HG03095 (cell line): ENCODE measurements around the gene TACC2.

ENCODE experiments used
- ATAC-seq: cut with Tn5 transposase; IDR thresholded peaks from one replicate; pipeline ENCODE4 v1.9.1; 2021; ENCODE audit warnings: moderate library complexity; ENCODE audit not compliant: unreplicated experiment

Gene TACC2

DNA sequence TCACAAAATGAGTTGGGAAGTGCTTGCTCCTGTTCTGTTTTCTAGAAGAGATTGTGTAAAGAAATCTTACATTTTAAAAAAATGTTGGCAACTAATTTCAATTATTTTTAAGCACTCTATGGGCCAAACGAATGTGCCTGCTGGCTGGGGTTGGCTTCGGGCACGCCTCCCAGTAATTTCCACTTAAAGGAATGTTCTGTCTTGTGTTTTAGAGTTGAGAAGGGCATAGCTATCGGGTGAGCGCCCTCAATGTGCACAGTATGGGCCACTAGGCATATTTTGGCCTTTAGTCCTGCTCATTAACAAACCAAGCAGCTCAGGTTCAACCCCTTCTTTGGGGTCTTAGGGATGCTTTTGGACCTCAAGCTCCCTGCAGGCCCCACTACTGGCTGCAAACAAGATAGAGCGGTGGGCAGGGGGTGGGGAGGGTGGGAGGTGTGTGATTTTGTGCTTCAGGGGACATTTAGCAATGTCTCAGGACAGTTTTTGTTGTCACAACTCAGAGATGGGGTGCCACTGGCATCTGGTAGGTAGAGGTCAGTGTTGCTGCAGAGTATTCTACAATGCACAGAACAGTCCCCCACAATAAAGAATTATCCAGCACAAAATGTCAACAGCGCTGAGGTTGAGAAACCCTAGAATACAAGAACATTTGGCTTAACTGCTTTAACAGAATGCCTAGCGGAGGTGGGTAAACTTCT, 40.7 kb downstream of the TACC2 start:
- no peak for ATAC-seq

DNA sequence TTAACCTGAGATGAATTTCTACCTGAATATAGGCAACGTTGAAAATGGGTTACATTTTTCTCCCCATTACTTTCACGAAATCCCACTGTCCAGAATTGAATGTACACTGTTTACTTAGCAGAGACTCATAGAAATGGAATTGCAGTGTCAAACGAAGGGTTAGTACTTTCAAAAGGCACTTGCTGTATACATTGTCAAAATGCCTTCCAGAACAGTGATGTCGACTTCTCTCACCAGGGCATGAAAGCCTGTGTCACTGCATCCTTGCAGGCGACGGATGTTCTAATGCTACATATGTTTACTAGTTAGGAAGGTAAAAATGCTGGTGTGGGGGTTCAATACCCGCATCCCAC, 41.2 kb downstream of the TACC2 start:
- no peak for ATAC-seq

DNA sequence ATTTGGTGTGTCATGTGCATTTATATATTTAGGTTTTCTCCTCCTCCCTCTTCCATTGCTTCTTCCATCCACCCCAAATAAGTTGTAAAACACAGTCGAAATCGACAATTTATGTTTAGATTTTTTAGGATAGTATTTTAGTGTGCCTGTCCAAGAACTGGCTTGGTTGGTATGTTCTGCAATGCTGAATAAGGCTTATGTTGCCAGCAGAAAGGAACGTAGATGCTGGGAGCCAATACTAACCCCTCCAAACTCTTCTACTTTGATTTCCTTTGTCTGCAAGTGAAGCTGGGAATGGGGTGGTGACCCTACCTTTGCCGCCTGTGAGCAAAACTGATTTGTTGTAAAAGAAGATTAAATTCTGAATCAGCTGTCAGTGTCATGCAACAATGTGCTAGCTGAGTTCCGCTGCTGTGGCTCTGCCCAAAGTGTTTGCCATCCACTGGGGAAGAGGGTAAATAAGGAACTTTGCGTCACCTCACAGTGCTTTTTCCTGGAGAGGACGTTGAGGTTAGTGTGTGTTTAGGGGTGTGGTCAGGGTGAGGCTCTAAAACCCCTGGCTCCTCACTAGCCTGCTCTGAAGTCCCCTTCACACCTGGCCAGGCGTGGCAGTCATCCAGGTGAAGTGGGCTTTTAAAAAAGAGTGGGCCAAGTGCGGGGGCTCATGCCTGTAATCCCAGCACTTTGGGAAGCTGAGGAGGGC, 44.4 kb downstream of the TACC2 start:
- no peak for ATAC-seq

DNA sequence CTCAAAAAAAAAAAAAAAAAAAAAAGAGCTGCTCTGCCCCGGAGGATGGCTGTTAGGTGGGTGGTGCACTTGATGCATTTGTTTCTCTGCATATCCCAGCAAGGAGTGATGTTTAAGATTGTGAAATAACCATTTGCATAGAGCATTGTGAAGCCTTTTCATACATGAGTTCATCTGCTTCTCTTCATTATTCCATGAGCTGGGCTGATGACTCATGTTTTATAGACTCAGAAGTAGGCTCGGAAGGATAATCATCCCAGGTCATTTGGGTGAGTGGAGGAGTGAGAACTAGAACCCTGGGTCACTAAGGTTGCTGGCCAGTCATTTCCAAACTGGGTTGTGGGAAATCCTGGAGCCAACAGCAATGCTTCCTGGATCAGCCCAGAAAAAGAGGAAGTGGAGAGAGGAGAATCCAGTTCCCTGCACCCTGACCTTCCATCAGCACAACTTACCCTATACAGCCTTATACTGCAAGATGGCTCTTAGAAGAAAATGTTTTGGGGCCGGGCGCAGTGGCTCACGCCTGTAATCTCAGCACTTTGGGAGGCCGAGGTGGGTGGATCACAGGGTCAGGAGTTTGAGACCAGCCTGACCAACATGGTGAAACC, 45.3 kb downstream of the TACC2 start:
- ATAC-seq = no peak

DNA sequence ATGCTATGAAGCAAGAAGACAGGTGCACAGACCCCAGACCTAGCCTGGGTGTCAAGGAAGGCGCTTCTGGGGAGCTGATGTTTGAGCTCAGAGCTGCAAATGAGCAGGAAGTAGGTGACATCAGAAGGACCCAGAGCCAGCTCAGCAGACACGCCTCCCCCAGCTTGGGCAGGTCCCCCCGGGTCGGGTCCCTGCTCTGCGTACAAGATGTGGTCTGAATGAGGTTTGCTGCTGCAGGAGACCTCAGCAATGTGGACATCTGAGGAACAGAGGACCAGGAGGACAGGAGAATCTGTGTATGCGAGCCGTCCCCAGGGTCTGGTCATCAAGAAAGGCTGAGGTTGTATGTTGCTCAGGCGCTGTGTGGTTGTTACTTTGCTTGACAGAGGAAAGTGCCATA, 51.8 kb downstream of the TACC2 start:
- ATAC-seq = no peak

DNA sequence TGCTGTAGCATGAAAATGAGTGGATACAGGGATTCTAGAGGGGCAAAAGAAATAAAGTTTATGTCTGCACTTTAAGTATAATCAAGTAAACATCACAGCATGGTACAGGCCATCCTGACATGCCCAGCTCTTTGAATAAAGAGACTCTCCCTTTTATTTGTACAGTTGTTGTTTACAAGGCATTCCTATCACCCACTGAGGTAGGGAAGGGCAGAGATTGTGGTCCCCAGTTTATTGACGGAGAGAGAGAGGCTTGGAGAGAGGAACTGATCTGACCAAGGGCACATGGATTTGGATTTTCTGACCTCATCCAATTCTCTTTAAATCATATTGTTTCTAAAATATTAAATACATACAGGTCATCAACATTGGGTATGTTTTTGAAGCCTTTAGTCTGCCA, 53.9 kb downstream of the TACC2 start:
- ATAC-seq = no peak

DNA sequence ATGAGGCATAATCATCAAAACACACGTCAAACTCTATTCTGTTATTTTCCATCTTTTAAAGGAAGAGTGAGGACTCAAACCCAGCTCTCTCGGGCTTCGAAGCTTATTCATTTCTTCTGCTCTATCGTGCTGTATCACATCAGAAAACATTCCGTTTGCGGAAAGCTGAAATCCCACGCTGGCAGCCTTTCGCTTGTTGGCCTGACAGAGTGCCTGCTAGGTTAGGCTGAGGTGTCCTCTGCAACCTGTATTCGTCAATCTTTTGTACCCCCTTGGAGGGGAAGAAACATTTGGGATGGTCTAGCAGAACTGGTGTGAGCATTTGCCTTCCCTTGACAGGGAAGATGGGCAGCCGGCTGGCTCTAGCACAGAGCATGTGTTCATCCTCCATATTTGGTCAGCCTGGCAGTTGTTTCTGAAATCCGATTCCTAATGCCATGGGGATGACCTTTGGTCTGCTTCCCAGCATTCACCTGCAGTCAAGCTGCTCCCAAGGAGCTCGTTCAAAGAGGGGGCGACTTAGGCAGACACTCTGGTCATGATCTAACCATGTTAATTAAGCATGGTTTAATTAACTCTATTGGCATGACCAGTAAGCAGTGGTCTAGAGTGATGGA, 55.2 kb downstream of the TACC2 start:
- ATAC-seq = no peak

DNA sequence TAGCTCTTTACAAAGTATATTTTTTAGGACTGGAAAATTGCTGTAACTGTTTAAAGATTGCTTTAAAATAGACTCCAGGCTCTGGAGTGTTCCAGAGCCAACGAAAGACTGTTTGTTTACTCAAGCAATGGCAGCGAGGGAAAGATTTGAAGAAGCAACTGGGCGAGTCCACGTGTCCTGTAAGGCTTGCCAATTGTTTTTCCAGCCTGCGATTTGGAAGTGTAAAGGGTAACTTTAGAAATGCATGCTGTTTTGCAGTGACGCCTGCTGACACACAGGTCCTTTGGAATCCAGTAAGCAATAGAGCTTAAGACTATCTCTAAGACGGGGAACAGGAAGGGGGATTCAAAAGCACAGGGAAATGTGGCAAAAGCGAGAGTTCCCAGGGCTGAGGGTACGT, 55.8 kb downstream of the TACC2 start:
- ATAC-seq = no peak

DNA sequence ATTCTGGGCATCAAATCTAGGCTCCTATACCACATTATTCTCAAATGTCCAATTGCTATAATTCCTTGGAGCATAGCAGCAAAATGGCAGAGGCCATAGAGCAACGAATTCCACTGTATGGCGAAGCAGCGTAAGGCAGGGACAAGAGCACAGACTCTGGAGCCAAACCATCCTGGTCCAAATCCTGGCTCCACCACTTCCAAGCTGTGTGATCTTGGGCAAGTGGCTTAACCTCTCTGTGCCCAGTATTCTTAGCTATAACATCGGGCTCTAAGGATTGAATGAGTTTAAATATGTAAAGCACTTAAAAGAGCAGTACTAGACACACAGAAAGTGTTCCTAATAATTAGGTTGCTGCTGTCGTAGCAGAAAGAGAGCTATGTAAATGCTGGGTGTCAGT, 56.2 kb downstream of the TACC2 start:
- no peak for ATAC-seq

DNA sequence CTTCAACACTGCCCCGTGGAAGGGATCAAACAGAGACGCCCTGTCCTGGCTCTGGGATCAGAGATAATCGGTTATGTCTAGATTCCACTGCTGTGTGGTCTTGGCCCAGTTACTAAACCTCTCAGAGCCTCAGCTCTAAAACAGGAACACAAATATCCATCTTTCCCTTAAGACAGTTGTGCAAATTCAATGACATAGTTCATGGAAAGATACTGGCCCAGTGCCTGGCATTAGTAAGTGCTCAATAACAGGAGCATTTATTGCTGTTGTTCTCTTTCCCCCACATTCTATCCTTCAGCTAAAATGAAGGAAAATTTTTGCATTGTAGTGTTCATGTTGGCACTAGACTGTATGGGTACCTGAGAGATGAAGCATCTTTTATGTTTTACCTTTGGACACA, 58.6 kb downstream of the TACC2 start:
- no peak for ATAC-seq

DNA sequence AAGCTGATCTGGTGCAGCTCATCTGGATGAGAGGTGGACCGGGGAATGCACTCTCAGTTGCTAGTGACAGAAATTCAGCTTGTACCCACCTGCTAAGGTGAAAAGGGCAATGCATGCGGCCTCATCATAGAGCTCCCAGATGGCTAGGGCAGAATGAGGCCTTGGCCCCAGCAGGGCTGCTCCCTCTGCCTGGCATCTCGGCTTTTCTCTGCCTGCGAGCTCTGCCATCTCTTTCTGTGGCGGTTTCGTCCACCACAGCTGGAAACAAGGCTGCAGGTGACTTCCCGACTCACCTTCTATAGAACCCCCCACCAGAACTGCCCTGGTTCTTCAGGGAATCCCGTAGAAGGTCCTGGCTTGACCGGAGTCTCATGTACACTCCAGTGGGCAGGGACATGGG, 60.1 kb downstream of the TACC2 start:
- no peak for ATAC-seq

DNA sequence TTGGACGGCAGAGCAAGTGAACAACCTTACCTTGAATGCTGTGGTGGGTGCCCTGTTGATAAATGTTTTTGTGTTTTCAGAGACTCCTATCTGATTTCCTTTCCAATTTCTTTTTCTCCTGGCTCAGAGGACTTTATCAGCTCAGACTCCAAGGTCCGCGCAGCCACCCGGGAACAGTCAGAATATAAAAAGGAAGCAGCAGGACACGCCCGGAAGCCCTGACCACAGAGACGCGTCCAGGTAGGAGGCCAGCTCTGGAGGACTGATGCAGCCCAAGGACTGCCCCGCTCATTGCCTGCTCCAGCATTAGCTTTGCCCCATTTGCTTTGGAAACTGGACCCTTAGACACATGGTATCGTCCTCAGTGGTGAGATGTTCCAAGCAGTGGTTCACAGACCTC, 61.3 kb downstream of the TACC2 start:
- ATAC-seq = no peak

DNA sequence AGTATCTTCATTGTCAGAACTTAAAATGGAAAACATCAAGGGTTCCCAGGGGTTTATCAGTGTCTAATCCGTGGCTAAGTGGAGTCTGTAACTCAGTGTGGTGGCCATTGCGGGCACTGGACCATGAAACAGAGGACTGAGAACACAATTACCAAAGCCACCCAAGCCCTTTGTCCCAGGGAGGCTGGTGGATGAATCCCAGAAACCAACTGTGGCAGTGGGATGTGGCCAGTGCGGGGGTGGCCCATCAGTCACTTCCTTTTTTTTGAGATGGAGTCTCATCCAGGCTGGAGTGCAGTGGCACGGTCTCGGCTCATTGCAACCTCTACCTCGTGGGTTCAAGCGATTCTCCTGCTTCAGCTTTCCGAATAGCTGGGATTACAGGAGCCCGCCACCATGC, 61.8 kb downstream of the TACC2 start:
- ATAC-seq = no peak

DNA sequence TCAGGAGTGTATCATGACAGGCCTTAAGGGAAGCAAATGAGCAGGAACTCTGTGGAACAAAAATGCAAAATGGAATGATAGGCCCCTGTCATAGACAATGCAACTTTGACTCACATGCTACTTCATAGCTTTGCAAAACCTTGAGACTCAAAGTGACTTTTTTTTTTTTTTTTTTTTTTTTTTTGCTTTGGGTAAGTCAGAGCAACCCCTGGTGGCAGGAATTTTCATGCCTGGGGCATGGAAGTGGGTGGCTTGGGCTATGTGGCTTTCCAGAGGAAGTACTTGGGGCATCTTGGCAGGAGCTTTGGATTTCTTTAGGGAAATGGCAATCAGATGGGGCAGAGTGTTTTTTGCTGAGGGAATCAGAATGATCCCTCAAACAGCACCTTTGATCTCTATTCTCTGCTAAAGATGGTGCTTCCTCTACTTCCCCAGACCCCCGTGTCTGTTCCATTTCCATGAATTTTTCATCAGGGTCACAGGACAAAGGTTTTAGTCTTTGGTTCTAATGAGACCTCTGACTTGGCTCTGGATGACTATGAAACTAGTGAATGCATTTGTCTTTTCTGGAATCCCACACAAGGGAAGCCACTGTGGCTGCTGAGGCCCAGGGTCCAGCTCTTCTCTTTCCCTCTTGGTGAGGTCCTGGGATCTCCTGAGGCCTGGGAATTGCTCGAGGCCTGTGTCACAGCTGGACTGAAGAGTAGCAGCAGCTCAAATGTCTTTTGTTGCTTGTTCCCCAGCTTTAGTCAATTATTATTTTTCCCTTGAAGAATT, 62.8 kb downstream of the TACC2 start:
- no peak for ATAC-seq

DNA sequence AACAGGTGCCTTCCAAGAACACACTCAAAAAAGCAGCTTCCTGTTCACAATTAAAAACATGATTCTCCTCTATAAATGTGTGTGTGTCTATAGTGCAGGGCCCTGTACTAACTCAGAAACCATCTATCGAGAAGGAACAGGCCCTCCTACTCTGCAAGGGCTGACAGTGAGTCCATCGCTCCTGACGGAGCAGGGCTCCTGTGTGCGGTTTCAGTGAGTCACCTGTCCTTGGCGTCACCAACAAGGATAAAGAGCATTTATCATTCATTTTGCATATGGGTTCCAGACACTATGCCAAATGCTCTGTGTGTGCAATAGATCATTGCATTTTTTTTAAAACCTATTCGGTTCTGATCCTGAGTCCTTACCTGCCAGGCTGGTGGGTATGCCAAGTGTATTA, 63.7 kb downstream of the TACC2 start:
- no peak for ATAC-seq

DNA sequence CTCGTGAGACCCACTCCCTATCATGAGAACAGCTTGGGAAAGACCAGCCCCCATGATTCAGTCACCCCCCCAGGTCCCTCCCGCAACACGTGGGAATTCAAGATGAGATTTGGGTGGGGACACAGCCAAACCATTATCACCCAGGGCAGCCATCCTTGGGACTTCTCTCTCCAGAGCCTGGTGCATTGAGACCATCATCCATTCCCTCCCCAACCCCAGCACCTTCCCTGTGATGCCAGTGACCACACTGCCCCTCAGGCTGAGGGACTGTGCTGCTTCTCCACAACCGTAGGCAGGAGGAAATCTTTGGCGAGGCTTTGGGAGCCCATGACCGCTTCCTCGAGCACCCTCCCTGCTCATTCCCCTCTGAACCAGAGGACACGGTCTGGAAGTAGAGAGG, 64.4 kb downstream of the TACC2 start:
- no peak for ATAC-seq

DNA sequence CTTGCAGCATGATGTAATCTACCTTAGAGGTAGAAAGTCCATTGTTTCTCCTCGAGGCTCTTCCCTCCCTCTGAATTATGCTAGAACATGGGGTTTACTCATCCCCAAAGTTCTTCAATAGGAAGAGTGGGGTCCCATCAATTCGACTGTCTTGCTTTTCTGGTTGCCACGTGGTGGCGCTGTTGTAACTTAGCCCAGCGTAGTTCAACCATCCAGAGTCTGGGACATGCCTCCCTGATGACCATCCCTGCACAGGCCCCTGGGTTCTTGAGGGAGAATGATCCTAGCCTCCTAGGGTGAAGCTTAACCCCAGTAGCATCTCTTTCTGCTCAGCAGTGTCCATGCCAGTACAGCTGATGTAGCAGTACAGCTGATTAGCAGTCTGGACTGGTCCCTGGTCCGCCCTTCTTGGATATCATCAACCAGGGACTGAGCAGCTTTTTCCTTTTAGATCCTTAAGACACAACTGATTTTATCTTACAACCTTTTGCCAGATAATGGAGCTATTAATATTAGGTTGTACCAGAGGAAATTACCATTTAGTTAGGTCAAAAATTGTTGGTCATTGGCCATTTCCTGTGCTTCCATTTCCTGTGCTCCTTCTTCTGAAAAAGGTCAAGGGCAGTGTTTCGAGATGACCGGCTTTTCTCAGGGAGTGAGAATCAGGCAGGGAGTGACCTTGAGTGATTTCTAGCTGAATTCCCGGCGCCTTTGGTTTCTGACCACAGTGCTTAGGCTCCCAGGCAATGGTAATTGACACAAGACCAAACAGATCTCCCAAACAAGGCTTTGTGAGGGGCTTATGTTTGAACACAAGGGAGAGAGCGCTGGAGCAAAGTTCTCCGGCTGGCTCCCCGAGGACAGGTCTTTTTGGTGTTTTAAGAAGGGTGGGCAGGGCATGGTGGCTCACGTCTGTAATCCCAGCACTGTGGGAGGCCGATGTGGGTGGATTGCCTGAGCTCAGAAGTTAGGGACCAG, 65.4 kb downstream of the TACC2 start:
- ATAC-seq = no peak

DNA sequence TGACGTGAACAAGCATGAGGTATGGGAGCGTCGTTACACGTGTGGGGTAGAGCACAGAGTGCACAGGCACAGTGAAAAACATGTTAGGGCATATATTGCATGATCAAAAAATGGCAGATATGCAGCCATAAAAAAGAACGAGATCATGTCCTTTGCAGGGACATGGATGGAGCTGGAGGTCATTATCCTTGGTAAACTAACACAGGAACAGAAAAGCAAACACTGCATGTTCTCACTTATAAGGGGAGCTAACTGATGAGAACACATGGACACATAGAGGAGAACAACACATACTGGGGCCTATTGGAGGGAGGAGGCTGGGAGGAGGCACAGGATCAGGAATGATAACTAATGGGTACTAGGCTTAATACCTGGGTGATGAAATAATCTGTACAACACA, 66.3 kb downstream of the TACC2 start:
- ATAC-seq = no peak

DNA sequence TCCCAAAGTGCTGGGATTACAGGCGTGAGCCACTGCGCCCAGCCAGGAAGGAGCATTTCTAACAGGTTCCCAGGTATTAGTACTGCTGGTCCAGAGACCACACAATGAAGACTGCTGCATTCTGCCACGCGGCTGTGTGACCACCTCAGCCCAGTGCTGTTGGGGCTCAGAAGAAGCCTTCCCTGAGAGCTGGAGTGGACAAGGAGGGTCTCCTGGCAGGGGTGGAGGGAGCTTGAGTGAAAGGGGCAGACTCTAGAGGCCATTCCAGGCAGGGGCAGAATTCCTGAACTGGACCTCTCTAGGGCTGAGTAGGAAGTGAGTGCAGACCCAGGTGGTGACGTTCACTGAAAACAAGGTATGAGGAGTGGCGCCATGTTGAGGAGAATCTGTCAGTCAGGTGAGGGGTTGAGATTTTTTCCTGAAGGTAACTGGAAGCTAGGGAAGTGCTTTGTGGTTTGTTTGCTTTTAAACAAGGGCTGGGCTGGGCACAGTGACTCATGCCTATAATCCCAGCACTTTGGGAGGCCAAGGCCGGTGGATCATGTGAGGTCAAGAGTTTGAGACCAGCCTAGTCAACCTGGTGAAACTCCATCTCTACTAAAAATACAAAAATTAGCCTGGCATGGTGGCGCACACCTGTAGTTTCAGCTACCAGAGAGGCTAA, 67.6 kb downstream of the TACC2 start:
- no peak for ATAC-seq
